GM18867 (cell line): ENCODE data around the gene DNAJC1.
"Not testable (repeated sequence)": the region's sequence is repeated elsewhere in the genome, so short reads cannot be mapped to it uniquely, and the experiment has no call there.

Source experiments
- ATAC-seq: cut with Tn5 transposase; IDR thresholded peaks from one replicate; pipeline ENCODE4 v1.9.1; 2021; ENCODE audit warnings: mild to moderate bottlenecking, moderate library complexity; ENCODE audit not compliant: unreplicated experiment

The DNAJC1 gene

GRCh38 chr10:21733710-21734109 lies 269.8 kb downstream of the DNAJC1 start:
- ATAC-seq, result no peak

GRCh38 chr10:21732067-21732772 lies 271.3 kb downstream of the DNAJC1 start:
- ATAC-seq, result peak; percentile 71

GRCh38 chr10:21728618-21729017 lies 274.9 kb downstream of the DNAJC1 start:
- no peak for ATAC-seq

- no peak for ATAC-seq
These were observed 275.9 kb downstream of the DNAJC1 start for GRCh38 chr10:21727452-21728168.

- ATAC-seq, result no peak
These were observed 276.8 kb downstream of the DNAJC1 start for GRCh38 chr10:21726601-21727225.

GRCh38 chr10:21724687-21725367 lies 278.7 kb downstream of the DNAJC1 start:
- ATAC-seq, result peak; percentile 84

GRCh38 chr10:21724020-21724589 lies 279.4 kb downstream of the DNAJC1 start:
- no peak for ATAC-seq

- no peak for ATAC-seq
These were observed 281.3 kb downstream of the DNAJC1 start for GRCh38 chr10:21722209-21722608.

GRCh38 chr10:21721000-21721665 lies 282.4 kb downstream of the DNAJC1 start:
- no peak for ATAC-seq

GRCh38 chr10:21720090-21720489 lies 283.4 kb downstream of the DNAJC1 start:
- peak; percentile 56 for ATAC-seq

- no peak for ATAC-seq
These were observed 284.0 kb downstream of the DNAJC1 start for GRCh38 chr10:21719502-21719901.

GRCh38 chr10:21717437-21718054 lies 286.0 kb downstream of the DNAJC1 start:
- ATAC-seq, result not testable (repeated sequence)

GRCh38 chr10:21715531-21716195 lies 287.9 kb downstream of the DNAJC1 start:
- ATAC-seq, result no peak

- ATAC-seq, result no peak
These were observed 290.6 kb downstream of the DNAJC1 start for GRCh38 chr10:21712975-21713374.

- ATAC-seq, result no peak
These were observed 296.0 kb downstream of the DNAJC1 start for GRCh38 chr10:21707498-21707897.
